Hematopoietic multipotent progenitor cell treated with erythropoietin and hydrocortisone succinate and interleukin-3 and kit ligand, for 15 days (in vitro differentiated cells): ENCODE data around the gene TMC7.

ENCODE experiments used
- DNase-seq: peaks from one replicate; pipeline ENCODE4 v3.0.0-alpha.2; 2015; ENCODE audit warnings: low spot score

Gene TMC7

DNA sequence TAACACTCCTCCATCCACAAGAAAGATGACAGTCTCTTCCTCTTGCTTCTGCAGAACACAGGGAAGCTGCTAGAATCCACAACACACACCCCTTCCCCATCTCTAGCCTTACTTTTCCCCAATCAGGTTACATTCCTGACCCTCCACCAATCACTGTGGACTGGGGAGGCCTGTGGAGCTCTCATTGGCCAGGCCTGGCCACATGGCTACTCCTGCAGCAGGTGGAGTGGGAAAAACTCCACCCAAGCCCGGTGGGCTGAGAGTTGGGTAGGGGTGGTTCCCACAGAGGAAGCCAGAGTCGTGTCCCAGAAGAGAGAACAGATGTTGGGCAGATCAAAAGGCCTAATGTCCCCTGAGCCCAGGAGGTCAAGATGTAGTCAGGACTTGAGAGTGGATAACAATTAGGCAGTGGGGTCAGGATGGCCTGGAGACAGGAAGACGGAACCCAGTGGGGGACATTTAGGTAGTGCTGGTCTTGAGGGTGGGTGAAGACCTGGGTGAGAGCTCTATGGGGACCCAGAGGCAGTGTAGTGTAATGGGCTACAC, 105.7 kb downstream of the TMC7 start:
- DNase-seq: no peak

DNA sequence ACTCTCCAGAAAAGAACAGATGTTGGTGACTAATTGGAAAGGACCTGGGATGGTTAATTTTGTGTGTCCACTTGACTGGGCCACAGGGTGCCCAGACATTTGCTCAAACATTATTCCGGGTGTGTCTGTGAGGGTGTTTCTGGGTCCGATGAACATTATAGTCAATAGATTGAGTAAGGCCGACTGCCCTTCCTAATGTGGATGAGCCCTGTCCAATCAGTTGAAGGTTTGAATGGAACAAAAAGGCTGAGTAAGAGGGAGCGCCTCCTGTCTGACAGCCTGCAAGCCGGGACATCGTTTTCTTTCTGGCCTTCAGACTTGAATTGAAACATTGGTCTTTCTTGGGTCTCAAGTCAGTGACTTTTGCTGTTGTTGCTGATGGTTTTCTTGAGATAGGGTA, 107.2 kb downstream of the TMC7 start:
- no peak for DNase-seq

DNA sequence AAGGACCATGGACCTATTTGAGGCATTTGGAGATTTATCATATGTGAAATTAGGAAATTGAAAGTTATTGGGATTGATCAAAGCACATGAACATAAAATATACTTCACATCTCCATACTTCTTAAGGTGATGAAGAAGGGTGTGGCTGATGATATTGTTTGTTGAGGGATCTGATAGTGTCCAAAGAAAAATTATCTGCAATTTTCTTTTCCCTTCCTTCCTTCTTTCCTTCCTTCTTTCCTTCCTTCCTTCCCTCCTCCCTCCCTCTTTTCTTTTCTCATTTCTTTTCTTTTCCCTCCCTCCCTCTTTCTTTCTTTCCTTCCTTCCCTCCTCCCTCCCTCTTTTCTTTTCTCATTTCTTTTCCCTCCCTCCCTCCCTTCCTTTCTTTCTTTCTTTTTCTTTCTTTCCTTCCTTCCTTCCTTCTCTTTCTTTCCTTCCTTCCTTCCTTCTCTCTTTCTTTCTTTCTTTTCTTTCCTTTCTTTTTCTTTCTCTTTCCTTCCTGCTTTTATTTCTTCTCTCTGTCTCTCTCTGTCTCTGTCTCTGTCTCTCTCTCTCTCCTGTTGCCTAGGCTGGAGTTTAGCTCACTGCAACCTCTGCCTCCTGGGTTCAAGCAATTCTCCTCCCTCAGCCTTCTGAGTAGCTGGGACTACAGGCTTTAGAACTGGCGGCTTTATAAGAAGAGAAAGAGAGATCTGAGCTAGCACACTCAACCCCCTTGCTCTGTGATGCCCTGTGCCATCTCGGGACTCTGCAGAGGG, 109.1 kb downstream of the TMC7 start:
- no peak for DNase-seq

DNA sequence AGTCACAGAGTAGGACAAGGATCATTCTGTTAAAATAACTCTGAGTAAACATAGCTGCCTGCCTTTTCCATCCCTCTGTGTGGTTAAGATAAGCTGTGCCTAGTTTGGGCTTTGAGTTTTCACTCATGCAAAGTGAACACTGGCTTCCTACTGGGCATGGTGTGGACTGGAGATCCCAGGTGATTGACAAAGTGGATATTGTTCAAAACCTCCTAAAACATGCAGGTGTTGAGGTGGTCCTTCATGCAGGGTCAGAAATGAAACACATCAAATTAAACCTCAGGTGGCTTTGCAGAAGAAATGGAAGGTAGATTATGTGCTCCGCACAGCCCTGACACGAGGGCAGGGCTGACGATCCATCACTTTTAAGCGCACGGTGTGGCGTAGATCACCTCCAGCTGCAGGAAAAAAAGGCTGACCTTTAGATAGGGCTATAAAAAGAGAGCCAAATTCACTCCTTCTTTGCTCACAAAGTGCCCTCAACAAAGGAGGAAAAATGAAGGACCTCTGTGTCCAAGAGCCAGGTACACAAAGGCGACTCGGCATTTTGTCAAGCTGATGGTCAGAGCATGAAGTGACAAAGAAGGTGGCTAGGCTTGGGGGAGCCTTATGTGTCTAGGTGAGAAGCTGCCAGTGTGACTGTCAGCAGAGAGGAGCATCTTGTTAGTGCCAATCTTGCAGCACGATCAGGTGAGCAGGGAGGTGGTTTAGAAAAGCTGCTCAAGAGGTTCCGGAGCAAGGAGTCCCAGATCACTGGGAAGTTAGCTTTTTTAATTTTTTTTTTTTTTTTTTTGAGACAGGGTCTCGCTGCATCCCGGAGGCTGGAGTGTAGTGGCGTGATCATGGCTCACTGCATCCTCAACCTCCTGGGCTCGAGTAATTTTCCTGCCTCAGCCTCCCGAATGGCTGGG, 110.2 kb downstream of the TMC7 start:
- no peak for DNase-seq

DNA sequence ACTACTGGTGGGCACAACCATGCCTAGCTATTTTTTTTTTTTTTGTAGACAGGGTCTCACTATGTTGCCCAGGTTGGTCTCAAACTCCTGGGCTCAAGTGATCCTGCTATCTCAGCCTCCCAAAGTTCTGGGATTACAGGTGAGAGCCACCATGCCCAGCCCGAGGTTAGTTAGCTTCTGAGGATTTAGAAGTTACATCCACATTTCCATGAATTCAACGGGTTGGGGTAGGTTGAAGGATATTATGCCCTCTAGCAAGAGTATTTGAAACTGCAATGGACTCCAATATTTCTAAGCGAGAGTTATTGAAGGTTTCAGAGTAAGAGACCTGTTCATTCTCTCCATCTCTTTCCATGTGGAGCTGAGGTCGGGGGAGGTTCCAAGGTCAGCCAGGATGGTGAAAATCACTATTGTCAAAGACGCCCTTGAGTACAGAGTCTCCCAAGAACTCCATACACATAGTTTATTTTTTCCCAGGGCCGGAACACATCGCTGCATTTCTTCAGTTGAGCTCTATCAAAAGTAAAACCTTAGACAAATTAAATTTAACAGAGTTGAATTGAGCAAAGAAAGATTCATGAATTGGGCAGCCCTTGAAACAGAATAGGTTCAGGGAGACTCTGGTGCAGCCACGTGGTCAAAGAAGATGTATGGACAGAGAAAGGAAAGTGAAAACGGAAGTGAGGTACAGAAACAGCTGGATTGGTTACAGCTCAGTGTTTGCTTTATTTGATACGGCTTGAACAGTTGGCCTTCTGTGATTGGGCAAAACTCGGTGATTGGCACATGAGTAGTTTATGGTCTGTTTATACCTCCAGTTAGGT, 111.0 kb downstream of the TMC7 start:
- DNase-seq: no peak

DNA sequence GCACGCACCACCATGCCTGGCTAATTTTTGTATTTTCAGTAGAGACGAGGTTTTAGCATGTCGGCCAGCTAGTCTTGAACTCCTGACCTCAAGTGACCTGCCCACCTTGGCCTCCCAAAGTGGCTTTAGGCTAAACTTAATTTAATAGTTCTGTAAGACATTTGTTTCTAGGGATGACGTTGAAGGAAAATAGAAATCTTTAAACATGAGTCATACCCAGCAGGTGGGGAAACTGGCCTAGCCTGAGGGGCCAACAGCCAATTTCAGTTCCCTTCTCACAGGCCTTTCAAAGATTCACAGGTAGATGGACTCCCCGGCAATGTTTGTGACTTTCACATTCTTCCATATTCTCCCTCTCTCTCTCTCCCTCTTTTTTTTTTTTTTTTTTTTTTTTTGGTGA, 111.9 kb downstream of the TMC7 start:
- DNase-seq: no peak

DNA sequence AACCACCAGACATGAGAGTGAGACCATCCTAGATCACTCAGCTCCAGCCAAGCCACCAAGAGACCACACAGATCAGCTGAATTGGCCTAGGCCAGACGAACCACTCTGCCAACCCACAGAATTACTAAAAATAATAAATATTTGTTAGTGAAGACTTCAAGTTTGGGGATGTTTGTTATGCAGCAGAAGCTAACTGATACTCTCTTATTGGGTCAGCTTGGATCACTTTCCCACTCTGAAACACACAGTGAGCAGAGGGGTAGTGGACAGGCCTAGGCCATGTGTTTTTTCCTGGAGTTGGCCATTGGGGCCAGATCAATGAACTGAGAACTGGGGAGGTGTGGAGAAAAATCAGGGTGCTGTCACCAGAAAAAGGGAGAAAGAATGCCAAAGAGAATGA, 114.4 kb downstream of the TMC7 start:
- no peak for DNase-seq

DNA sequence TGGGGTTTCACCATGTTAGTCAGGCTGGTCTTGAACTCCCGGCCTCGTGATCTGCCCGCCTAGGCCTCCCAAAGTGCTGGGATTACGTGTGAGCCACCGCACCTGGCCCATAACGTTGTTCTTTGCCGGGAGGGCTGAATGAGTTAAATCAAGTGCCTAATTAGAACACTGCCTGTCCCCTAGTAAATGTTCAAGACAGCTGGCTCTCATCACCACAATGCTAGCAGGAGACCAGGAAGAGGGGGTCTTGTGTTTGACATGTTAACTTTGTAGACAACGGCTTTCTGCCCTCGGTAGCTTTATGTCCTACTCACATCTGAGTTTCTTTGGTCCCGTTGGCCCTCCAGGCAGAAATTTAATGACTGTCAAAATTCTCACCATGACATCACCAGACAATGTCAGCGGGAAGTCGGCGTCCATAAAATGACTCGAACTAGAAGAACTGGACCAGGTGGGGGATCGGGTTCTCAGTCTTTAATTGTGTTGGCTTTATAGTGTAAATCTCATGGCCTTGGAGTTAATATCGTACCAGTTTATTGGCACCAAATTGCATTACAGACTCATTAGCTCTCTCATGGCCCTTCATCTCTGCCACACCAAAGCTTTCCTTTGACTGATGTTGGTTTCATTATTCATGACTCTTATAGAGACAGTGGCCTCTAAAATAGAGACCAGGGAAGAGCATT, 118.6 kb downstream of the TMC7 start:
- no peak for DNase-seq

DNA sequence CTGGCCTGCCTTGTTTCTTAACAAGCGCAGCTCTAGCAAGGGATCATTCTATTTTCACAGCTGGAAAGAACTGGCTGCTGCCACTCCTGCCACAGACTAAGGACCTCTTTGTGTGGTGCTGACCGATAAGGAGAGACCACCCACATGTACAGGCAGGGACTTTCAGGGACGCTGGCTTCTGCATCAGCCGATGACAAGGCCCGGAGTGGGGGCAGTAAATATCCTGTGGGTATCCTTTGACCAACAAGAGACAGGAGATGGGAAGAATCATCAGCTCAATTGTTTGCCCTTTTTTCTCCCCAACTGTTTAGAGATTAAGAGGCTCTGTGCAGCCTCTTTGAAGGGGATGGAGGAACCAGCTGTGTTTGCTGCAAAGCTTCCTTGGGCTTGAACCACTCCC, 120.9 kb downstream of the TMC7 start:
- DNase-seq: no peak

DNA sequence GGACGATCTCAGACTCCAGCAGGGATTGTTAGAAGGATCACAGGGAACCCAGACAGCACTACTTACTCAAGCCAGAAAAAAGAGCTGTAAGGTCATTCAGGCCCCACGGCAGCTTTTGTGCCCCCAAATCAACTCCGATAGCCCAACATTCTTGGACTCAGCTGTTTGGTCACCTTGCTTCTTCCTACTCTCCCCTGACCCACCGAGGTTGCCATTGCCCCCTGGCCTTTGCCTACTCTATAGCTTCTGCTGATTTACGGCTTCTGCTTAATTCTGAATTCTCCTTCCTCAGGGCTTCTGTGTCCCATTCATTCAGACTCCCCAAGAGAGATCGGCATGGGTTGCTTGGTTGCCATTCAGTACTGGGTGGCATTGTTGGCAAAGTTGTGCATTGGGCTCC, 121.4 kb downstream of the TMC7 start:
- no peak for DNase-seq

DNA sequence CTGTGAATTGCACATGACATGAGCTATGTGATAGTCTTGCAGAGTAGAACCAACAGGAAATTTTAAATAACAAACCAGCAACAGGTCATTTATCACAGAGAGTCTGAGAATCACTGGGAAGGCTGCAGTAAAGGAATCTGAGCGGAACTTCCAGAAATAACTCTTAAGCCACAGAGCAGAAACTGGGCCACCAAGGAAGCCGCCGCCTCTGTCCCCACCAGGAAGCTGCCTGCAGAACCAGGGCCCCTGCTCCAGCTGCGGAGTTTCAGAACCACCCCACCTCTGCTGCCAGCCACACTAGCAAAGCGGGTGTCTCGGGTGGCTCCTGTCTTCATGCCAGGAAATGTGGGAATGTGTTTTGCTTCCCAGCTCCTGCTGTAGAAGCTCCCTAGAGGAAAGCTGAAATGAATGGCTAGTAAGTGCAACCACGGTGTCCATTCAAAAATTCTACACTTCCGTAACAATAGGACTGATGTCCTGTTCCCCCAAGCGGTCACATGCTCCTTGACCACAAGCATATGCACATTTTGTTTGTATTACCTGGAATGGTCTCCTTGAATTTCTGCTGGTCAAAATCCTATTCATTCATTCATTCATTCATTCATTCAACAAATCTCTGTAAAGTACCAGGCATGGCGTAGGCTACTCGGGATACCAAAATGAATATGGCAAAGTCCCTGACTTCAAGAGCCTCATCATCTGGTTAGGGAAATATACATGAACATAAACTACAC, 122.3 kb downstream of the TMC7 start:
- no peak for DNase-seq

DNA sequence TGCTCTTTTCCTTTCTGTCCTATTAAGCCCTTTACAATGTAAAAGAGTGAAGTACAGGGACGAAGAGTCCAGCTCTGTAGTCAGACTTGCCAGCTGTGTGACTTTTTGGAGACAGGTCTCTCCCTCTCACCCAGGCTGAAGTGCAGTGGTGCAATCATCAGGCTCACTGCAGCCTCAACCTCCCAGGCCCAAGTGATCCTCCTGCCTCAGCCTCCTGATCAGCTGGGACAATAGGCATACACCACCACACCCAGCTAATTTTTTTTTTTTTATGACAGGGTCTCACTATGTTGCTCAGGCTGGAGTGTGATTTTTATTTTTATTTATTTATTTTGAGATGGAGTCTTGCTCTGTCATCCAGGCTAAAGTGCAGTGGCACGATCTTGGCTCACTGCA, 122.9 kb downstream of the TMC7 start:
- DNase-seq: no peak

DNA sequence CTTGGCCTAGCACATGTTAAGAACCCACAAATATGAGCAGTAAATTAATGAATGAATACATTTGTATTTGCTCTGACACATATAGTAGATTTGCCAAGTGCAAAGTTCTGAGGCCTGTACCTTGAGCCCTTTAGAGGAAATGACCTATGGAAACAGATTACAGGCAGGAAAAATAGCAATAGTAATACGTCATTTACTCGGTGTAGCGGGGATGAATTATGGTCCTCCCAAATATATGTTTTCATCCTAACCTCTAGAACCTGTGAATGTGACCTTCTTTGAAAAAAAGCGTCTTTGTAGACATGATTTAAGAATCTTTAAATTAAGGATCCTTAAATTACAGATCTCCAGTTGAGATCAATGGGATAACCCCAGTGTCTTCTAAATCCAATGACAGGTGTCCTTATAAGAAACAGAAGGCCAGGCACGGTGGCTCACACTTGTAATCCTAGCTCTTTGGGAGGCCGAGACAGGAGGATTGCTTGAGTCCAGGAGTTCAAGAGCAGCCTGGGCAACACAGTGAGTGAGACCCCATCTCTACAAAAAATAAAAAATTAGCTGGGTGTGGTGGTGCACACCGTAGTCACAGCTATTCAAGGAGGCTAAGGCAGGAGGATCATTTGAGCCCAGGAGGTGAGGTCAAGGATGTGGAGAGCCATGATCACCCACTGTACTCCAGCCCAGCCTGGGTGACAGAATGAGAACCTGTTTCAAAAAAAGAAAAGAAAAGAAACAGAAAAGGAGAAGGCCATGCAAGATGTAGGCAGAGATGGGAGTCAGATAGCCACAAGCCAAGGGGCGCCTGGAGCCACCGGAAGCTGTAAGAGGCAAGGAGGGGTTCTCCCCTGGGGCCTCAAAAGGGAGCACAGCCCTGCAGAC, 124.9 kb downstream of the TMC7 start:
- no peak for DNase-seq

DNA sequence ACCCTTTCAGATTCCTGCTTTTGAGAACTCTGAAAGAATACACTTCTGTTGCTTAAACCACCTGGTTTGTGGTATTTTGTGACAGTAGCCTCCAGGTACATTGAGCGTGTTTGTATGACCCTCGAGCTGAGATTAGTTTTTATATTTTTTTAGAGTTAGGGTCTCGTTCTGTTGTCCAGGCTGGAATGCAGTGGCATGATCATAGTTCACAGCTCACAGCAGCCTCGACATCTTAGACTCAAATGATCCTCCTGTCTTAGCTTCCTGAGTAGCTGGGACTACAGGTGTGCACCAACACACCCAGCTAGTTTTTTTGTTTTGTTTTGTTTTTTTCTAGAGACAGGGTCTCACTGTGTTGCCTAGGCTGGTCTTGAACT, 125.5 kb downstream of the TMC7 start:
- DNase-seq: no peak

DNA sequence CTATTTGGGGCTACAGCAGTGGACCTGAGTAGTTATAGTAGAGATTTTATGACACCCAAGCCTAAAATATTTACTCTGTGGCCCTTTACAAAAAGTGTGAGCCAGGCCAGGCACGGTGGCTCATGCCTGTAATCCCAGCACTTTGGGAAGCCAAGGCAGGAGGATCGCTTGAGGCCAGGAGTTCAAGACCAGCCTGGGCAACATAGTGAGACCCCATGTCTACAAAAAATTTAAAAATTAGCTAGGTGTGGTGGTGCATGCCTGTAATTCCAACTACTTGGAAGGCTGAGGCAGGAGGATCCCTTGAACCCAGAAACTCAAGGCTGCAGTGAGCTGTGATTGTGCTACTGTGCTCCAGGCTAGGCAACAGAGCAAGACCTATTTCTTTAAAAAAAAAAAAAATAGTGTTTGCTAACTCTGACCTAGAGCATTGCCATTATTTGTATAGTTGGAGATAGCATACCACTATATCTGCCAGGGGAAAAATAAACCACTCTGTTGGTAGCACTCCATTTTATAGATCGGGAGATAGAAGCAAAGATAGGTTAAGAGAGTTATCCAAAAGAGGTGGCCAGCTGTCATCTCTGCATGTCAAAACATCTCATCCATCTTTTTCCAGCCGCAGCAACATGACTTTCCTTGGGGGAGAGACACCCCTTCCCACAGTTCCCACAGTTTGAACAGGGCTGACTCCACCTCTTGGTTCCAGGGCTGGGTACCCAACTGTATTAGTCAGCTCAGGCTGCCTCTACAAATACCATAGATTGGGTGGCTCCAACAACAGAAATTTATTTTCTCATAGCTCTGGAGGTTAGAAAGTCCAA, 127.0 kb downstream of the TMC7 start:
- no peak for DNase-seq

DNA sequence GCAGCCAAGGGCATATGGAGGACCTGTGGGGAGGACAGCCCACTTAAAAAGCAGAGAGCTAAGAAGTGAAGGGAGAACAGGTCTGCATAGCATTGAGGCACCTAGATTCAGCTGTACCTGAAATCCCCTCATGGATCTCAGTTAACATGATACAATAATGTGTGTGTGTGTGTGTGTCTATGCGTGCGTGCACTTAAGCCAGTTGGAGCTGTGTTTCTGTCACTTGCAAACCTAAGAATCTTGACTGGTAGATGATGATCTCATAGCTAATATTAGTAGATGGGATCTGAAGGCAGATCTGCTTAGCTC, 128.3 kb downstream of the TMC7 start:
- no peak for DNase-seq
